K562 (cell line): ENCODE measurements around the gene VWA1. TPM values are rescaled to one million over a fixed set of nuclear protein-coding genes. Genes with fewer than 3 reads are reported as not detected.
A peak's percentile ranks its signal among the peaks of the same experiment; 100 is the strongest.

Source experiments
- CHD1 ChIP-seq: fragments of 200-600 bp; sonication (generic); IDR thresholded peaks from one replicate; pipeline ENCODE4 v1.6.1; 2012; ENCODE audit warnings: mild to moderate bottlenecking, moderate library complexity, low read length, inconsistent platforms
- E2F3 ChIP-seq: fragments of 250-450 bp; sonication (Bioruptor Pico); IDR thresholded peaks from 2 replicates; pipeline ENCODE4 v1.4.0; 2020; ENCODE audit warnings: mild to moderate bottlenecking
- ELK1 ChIP-seq: sonication (generic); formaldehyde crosslinking; IDR thresholded peaks from 2 replicates; pipeline ENCODE4 v1.8.1; 2022; ENCODE audit warnings: missing genetic modification reagents
- HNRNPL ChIP-seq: fragments of 200-400 bp; formaldehyde crosslinking; IDR thresholded peaks from 2 replicates; pipeline ENCODE4 v1.6.1; 2017; ENCODE audit warnings: low read depth, mild to moderate bottlenecking, low read length
- MCM7 ChIP-seq, 2 experiments: fragments of 450-650 bp; IDR thresholded peaks; 2 replicates each; pipeline ENCODE4 v1.6.1; 2016 to 2018
- NFRKB ChIP-seq: fragments of 450-650 bp; IDR thresholded peaks from 2 replicates; pipeline ENCODE4 v1.6.1; 2016; ENCODE audit warnings: low read depth
- NR4A1 ChIP-seq, 2 experiments: fragments of 250-450 bp in 1 of 2; fragments of 450-650 bp in 1 of 2; sonication (Bioruptor Pico) in 1 of 2; IDR thresholded peaks; 2 replicates each; pipeline versions ENCODE4 v1.4.0 to v1.6.1; 2016 to 2020; ENCODE audit warnings: mild to moderate bottlenecking in 2 of 2, missing compliant biosample characterization in 1 of 2, missing genetic modification characterization in 1 of 2, moderate library complexity in 1 of 2
- PPARD ChIP-seq: fragments of 250-450 bp; sonication (Bioruptor Pico); IDR thresholded peaks from 2 replicates; pipeline ENCODE4 v1.8.0; 2022; ENCODE audit warnings: inconsistent platforms, mild to moderate bottlenecking, moderate library complexity
- PREB ChIP-seq: sonication (generic); formaldehyde crosslinking; IDR thresholded peaks from 2 replicates; pipeline ENCODE4 v1.8.1; 2023; ENCODE audit warnings: mild to moderate bottlenecking, missing genetic modification reagents
- TGIF2 ChIP-seq: sonication (generic); formaldehyde crosslinking; IDR thresholded peaks from 2 replicates; pipeline ENCODE4 v1.8.1; 2022; ENCODE audit warnings: mild to moderate bottlenecking, missing genetic modification reagents, moderate library complexity
- TSC22D4 ChIP-seq: fragments of 450-650 bp; IDR thresholded peaks from 2 replicates; pipeline ENCODE4 v1.6.1; 2016; ENCODE audit warnings: missing genetic modification characterization, missing biosample characterization, control low read depth
- ZBTB33 ChIP-seq: sonication (generic); formaldehyde crosslinking; IDR thresholded peaks from 2 replicates; pipeline ENCODE4 v1.8.1; 2023; ENCODE audit warnings: mild to moderate bottlenecking, missing genetic modification reagents
- ZBTB34 ChIP-seq: fragments of 250-450 bp; sonication (Bioruptor Pico); IDR thresholded peaks from 2 replicates; pipeline ENCODE4 v1.8.0; 2021; ENCODE audit warnings: mild to moderate bottlenecking, moderate library complexity
- ZMIZ1 ChIP-seq, 2 experiments: fragments of 150-350 bp in 1 of 2; IDR thresholded peaks; 2 replicates each; pipeline ENCODE4 v1.6.1; 2012 to 2016; ENCODE audit warnings: low read depth in 2 of 2, low read length in 2 of 2, mild to moderate bottlenecking in 1 of 2, moderate library complexity in 1 of 2
- ZNF282 ChIP-seq: sonication (generic); formaldehyde crosslinking; IDR thresholded peaks from 2 replicates; pipeline ENCODE4 v1.8.1; 2023; ENCODE audit warnings: missing genetic modification reagents
- ZNF511 ChIP-seq: sonication (generic); formaldehyde crosslinking; IDR thresholded peaks from 2 replicates; pipeline ENCODE4 v1.8.0; 2022; ENCODE audit warnings: mild to moderate bottlenecking, missing genetic modification reagents
- ZNF76 ChIP-seq: fragments of 250-450 bp; sonication (Bioruptor Pico); IDR thresholded peaks from 2 replicates; pipeline ENCODE4 v1.4.0; 2020; ENCODE audit warnings: mild to moderate bottlenecking, moderate library complexity, borderline replicate concordance
- ZNF764 ChIP-seq: fragments of 250-450 bp; sonication (Bioruptor Pico); IDR thresholded peaks from 2 replicates; pipeline ENCODE4 v1.4.0; 2020; ENCODE audit warnings: low read depth, mild to moderate bottlenecking, moderate library complexity
- polyA plus RNA-seq, 8 experiments: library from polyadenylated mRNA; depleted of rRNA in 4 of 8; stranded (reverse) in 5 of 8; unstranded in 3 of 8; fragments of >200 nt; fragmentation: Nextera tagmentation in 2 of 8; fragmentation: Illumina TruSeq in 1 of 8; extraction: Ambion mirVana in 2 of 8; extraction: Trizol in 1 of 8; gene quantifications; 2 replicates each; pipeline versions ENCODE4 v1.2.1 to v1.2.3, GENCODE V29; 2011 to 2014; ENCODE audit warnings: inconsistent platforms in 1 of 8, missing spikeins in 1 of 8
- total RNA-seq, 7 experiments: library from RNA; depleted of rRNA in 6 of 7; stranded (reverse); fragments of >200 nt in 6 of 7; fragmentation: Illumina TruSeq in 2 of 7; extraction: Trizol in 2 of 7; gene quantifications; 2 replicates each; pipeline versions ENCODE4 v1.2.1 to v1.2.3, GENCODE V29; 2011 to 2021; ENCODE audit warnings: low replicate concordance in 1 of 7

VWA1 gene
- total and polyA plus RNA-seq, 9 of the 15 experiments (the other 6 are each of a cell fraction or from before 2014, with no cell fraction given), result 0.01 to 6.4 (median 0.85) TPM

GRCh38 chr1:1398677-1399186 lies 36.8 kb upstream of the VWA1 start (continued):
- TF ChIP-seq ELK1 (CRISPR knock-in tag) (peak; percentile 82; the same call in 1 of the 2 replicates), CHD1 (peak; percentile 93), ZNF282 (CRISPR knock-in tag) (0 out of 2 replicates have a peak, but pooled peaks have one; percentile 84), TGIF2 (CRISPR knock-in tag) (0 out of 2 replicates have a peak, but pooled peaks have one; percentile 38), E2F3 (CRISPR knock-in tag) (no peak), PPARD (CRISPR knock-in tag) (no peak), HNRNPL (no peak), ZNF764 (no peak; the same call in 1 of the 2 replicates), ZBTB34 (no peak), ZNF76 (no peak), TSC22D4 (no peak), NR4A1 (CRISPR knock-in tag; IDR thresholded peaks at IDR 0.05) (peak; percentile 71; the same call in 1 of the 2 replicates), NR4A1 (tag; IDR thresholded peaks at IDR 0.05) (no peak), ZNF511 (CRISPR knock-in tag) (no peak), ZBTB33 (CRISPR knock-in tag) (no peak), PREB (CRISPR knock-in tag) (no peak), NFRKB (no peak), MCM7 (IDR thresholded peaks at IDR 0.05) (no peak), ZMIZ1 (IDR thresholded peaks at IDR 0.05; ENCODE audit: low read depth in 2 of 2, low read length in 2 of 2) (no peak)
